Heart left ventricle (tissue), 13 donors: Measurements from ENCODE around the gene PPP1R37.

Source experiments
- POLR2A ChIP-seq, 2 donors: fragments of 450-650 bp; IDR thresholded peaks; one replicate each; pipeline ENCODE4 v1.6.1; 2017; ENCODE audit warnings: antibody characterized with exemption in 2 of 2, mild to moderate bottlenecking in 2 of 2, moderate library complexity in 2 of 2
- TF ChIP-seq, protein P1 (sequence below), 12 donors: fragments of 200-600 bp; sonication (generic) in 4 of 12; IDR thresholded peaks; one replicate each; pipeline versions ENCODE4 v1.5.0 to v1.8.0; 2018 to 2022; ENCODE audit warnings: antibody characterized with exemption in 12 of 12, mild to moderate bottlenecking in 5 of 12
- donor health status: ischemic (EF 13 %, LVEDD 7.1; RV severe dilation, severe dysfunction).
- donor health status: DM: no; HTN: yes; CAD: no.
- donor health status: DM: no; HTN: no; CAD: no.
- donor health status: ischemic (EF 25% LVEDD 6.9; RV normal size, moderate dysfunction).
- donor health status: ischemic (EF 25% LVEDD 5.7; RV mildly dilated, moderate dysfunction).
- donor health status: ischemic (EF 35%, LVEDD 5.7; RV mildly dilated, moderate dysfunction).
- donor health status: nonischemic (EF 11% LVEDD 7.7; RV severe dilation, severe dysfunction).
- donor health status: DM: yes; HTN: yes; CAD: no.
- donor health status: PGD.
- donor health status: ischemic (EF 29% LVEDD 5.4; RV normal size, mild dysfunction).
- donor health status: nonischemic (EF 23%, LVEDD 6.1; RV moderate dilation, normal function).

DNA sequence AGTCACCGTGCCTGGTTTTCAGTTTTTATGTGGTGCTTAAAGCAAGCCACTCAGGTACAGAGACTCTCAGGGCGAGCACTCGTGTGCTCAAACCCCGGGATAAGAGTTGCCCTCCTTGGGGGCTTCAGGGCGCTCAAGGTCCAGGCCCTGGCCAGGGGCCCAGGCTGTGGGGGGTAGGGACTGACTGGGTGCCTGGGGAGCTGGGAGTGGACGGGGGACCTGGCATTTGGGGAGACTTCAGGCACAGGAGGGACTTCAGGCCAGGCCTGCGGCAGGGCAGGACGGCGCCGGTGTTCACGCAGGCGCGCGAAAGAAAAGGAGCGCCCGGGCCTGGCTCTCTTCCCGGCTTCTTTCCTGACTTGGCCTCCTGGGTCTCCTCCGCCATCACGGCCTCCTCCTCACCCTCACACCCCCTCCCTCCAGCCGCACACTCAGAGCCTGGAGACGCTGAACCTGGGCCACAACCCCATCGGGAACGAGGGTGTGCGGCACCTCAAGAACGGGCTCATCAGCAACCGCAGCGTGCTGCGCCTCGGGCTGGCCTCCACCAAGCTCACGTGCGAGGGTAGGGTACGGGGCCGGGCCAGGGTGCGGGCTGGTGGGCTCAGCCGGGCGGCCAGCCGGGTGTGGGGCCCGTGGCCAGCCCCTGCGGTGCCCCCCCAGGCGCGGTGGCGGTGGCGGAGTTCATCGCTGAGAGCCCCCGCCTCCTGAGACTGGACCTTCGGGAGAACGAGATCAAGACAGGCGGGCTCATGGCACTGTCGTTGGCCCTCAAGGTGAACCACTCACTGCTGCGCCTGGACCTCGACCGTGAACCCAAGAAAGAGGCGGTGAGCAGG, 51.7 kb downstream of the PPP1R37 start:
- TF ChIP-seq, protein P1, sequence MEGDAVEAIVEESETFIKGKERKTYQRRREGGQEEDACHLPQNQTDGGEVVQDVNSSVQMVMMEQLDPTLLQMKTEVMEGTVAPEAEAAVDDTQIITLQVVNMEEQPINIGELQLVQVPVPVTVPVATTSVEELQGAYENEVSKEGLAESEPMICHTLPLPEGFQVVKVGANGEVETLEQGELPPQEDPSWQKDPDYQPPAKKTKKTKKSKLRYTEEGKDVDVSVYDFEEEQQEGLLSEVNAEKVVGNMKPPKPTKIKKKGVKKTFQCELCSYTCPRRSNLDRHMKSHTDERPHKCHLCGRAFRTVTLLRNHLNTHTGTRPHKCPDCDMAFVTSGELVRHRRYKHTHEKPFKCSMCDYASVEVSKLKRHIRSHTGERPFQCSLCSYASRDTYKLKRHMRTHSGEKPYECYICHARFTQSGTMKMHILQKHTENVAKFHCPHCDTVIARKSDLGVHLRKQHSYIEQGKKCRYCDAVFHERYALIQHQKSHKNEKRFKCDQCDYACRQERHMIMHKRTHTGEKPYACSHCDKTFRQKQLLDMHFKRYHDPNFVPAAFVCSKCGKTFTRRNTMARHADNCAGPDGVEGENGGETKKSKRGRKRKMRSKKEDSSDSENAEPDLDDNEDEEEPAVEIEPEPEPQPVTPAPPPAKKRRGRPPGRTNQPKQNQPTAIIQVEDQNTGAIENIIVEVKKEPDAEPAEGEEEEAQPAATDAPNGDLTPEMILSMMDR (IDR thresholded peaks at IDR 0.05) = no peak
- TF ChIP-seq POLR2A (IDR thresholded peaks at IDR 0.05) = no peak
